ENCODE measurements around the gene GNB1. TPM values are rescaled to one million over a fixed set of nuclear protein-coding genes. Genes with fewer than 3 reads are reported as not detected.

GNB1 gene
- total and polyA plus RNA-seq, 2 of the 4 experiments (the other 2 are of a cell fraction): 73.5 to 371 TPM

GRCh38 chr1:1911350-1912041 is 20.6 kb upstream of the GNB1 start:
- WGBS, 2 experiments (ENCODE audit: extremely low coverage in 2 of 2, insufficient read length in 1 of 2): 68% methylated on average over 6 of the region's 13 CpGs; no CpG with 5 or more reads in 1 of the 2 experiments
- Histone ChIP-seq H2AFZ (replicated peaks; ENCODE audit: low read length, poor library complexity) (no peak overlapping the region), H2AK9ac (replicated peaks; ENCODE audit: low read depth, low read length, poor library complexity) (no peak overlapping the region), H4K20me1 (ENCODE audit: insufficient read depth, low read length) (peaks cover under 1% of the 10 kb centered on the region; the same call in 1 of the 2 replicates), H3K79me1 (ENCODE audit: low read depth in 1 of 2, low read length in 2 of 2) (peaks cover 0 to 24% of the 10 kb centered on the region in 2 experiments; a peak in 2 of 4 replicates), H3K27ac (ENCODE audit: insufficient read depth, low read length) (no peak overlapping the region), H3K56ac (ENCODE audit: extremely low read depth, insufficient read depth, low read length) (no peak overlapping the region), H2BK15ac (ENCODE audit: low read depth, low read length) (no peak overlapping the region), H3K9ac (ENCODE audit: low read depth, low read length) (no peak overlapping the region), H3K4me3 (ENCODE audit: insufficient read depth, low read depth, low read length) (no peak overlapping the region), H3K23ac (ENCODE audit: low read depth, low read length) (no peak overlapping the region), H3K36me3 (ENCODE audit: control insufficient read depth, insufficient read depth, low read length) (no peaks in the 10 kb centered on the region), H3K4me1 (ENCODE audit: control insufficient read depth, insufficient read depth, low read length) (peaks cover 4% of the 10 kb centered on the region), H4K91ac (ENCODE audit: insufficient read depth, low read depth, low read length) (no peak overlapping the region), H3K14ac (replicated peaks; ENCODE audit: low read depth, low read length) (no peak overlapping the region), H4K8ac (ENCODE audit: low read depth in 2 of 2, low read length in 2 of 2) (no peak overlapping the region), H2BK120ac (ENCODE audit: low read depth, low read length) (no peak overlapping the region), H3K4me2 (ENCODE audit: low read depth, low read length) (no peak overlapping the region), H3K9me3 (ENCODE audit: control insufficient read depth, insufficient read depth, low read length) (no peaks in the 10 kb centered on the region), H3K9me1 (ENCODE audit: insufficient read depth, low read length) (peaks cover 2% of the 10 kb centered on the region; the same call in 1 of the 2 replicates), H3K4ac (ENCODE audit: low read depth, low read length) (no peak overlapping the region), H4K5ac (ENCODE audit: low read depth, low read length) (no peak overlapping the region), H3K18ac (ENCODE audit: low read depth, low read length) (no peak overlapping the region), H2AK5ac (ENCODE audit: low read depth, low read length) (no peak overlapping the region), H2BK20ac (ENCODE audit: low read depth, low read length) (no peak overlapping the region), H2BK5ac (ENCODE audit: low read depth, low read length, poor library complexity, severe bottlenecking) (no peak overlapping the region), H3K27me3 (ENCODE audit: control insufficient read depth, insufficient read depth, low read length) (peaks cover 3% of the 10 kb centered on the region; the same call in 1 of the 2 replicates)
- ChIA-PET CTCF (no interaction called here), POLR2A (ENCODE audit: unreplicated experiment) (no interaction called here)
- ATAC-seq (ENCODE audit: low read depth): no peak
- in situ Hi-C loops (cut with MboI; ENCODE audit: low sequenced_read_pairs): no loop called here
- TF ChIP-seq MAFK (IDR thresholded peaks at IDR 0.05; ENCODE audit: low read depth, low read length): no peak
- no TSS peak for BruUV-seq (replicated peaks)
- dilution Hi-C loops (cut with HindIII; ENCODE audit: low sequenced_read_pairs, unreplicated experiment): no loop called here
- DNase-seq: no peak
- intact Hi-C loops (cut with micrococcal nuclease): no loop called here

Data from IMR-90 (cell line).